Left ventricle myocardium inferior (tissue), 1 donor: ENCODE data around the gene LETM1. TPM values are rescaled to one million over a fixed set of nuclear protein-coding genes. Genes with fewer than 3 reads are reported as not detected.

ENCODE experiments used
- DNase-seq: peaks from one replicate; pipeline ENCODE4 v3.0.0-alpha.2; 2020
- H3K27ac ChIP-seq: fragments of 200-600 bp; replicated peaks from 2 replicates; pipeline ENCODE4 v1.8.0; 2021
- H3K27me3 ChIP-seq: fragments of 200-600 bp; 2 replicates; pipeline ENCODE4 v1.8.0; 2021; ENCODE audit warnings: low read depth
- H3K36me3 ChIP-seq: fragments of 200-600 bp; 2 replicates; pipeline ENCODE4 v1.8.0; 2021
- H3K4me1 ChIP-seq: fragments of 200-600 bp; 2 replicates; pipeline ENCODE4 v1.8.0; 2021
- H3K4me3 ChIP-seq: fragments of 200-600 bp; 2 replicates; pipeline ENCODE4 v1.8.0; 2021; ENCODE audit warnings: mild to moderate bottlenecking, moderate library complexity
- H3K9me3 ChIP-seq: fragments of 200-600 bp; replicated peaks from 2 replicates; pipeline ENCODE4 v1.8.0; 2021
- intact Hi-C: fragments of 100-400 bp; cut with micrococcal nuclease; formaldehyde crosslinking; loops from one replicate; pipeline ENCODE4 v1.11.0; 2022
- total RNA-seq: library from RNA; stranded (reverse); fragmentation: NEBNext Ultra II Directional; extraction: Animal tissue kit (Norgen Biotek cat#: 25700); gene quantifications from one replicate; pipeline ENCODE4 v1.2.1, GENCODE V29; 2021
- TF ChIP-seq, protein P1 (sequence below): fragments of 200-600 bp; IDR thresholded peaks from 2 replicates; pipeline ENCODE4 v1.8.0; 2021; ENCODE audit warnings: antibody characterized with exemption, mild to moderate bottlenecking, borderline replicate concordance
- donor health status: DM: no; HTN: yes; CAD: no; lungs with severe emphysema.

Gene LETM1
- total RNA-seq, 1 donor from 2014 or later: 38.8 TPM

DNA sequence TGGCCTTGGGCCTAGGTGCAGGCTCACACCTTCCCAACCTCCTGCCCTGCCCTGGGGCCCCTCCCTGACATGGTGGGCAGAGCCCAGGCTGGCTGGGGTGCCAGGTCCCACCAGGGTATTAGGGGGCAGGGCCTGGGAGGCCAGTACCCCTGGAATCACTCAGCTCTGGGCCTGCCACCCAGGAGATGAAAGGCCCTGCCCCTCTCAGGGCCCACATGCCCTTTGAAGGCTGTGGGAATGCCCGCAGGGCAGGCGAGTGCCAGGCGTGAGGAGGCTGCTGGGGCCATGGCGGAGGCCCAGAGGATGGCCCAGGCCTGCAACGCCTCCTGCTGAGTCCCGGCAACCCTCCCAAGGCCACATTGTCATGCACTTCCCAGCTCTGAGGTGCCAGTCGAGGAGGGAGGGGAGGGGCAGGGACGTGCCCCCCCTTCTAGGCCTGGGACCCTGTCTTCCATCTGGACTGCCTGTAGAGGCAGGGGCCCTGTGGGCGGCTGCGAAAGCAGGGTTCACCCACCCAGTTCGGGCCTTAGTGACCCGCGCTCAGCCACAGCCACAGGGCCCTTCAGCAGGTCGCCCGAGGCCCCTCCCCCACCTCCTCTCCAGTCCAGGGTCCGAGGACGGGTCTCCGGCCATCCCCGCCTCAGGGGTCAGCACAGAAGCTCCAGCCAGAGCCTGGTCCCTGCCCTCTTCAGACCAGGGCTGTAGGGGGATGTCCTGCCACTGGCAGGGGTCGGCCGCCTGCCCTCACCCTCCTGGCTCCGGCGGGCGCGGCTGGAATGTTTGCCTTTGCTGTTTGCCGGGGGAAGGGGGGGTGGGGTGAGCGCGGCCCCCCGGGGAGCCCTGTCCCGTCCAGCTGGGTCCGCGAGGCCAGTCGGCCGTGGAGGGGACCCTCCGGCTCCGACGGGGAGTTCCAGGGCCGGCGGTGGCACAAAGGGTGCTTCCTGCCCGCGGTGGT, 89.6 kb downstream of the LETM1 start:
- intact Hi-C loops: no loop called here
- Histone ChIP-seq H3K36me3 (no peaks in the 10 kb centered on the region), H3K9me3 (no peaks in the 10 kb centered on the region), H3K4me1 (peaks cover 25% of the 10 kb centered on the region), H3K4me3 (peak overlapping the region; percentile 66), H3K27ac (peak overlapping the region; percentile 3), H3K27me3 (peaks cover 42% of the 10 kb centered on the region)
- DNase-seq: no peak
- TF ChIP-seq, protein P1, sequence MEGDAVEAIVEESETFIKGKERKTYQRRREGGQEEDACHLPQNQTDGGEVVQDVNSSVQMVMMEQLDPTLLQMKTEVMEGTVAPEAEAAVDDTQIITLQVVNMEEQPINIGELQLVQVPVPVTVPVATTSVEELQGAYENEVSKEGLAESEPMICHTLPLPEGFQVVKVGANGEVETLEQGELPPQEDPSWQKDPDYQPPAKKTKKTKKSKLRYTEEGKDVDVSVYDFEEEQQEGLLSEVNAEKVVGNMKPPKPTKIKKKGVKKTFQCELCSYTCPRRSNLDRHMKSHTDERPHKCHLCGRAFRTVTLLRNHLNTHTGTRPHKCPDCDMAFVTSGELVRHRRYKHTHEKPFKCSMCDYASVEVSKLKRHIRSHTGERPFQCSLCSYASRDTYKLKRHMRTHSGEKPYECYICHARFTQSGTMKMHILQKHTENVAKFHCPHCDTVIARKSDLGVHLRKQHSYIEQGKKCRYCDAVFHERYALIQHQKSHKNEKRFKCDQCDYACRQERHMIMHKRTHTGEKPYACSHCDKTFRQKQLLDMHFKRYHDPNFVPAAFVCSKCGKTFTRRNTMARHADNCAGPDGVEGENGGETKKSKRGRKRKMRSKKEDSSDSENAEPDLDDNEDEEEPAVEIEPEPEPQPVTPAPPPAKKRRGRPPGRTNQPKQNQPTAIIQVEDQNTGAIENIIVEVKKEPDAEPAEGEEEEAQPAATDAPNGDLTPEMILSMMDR: no peak

DNA sequence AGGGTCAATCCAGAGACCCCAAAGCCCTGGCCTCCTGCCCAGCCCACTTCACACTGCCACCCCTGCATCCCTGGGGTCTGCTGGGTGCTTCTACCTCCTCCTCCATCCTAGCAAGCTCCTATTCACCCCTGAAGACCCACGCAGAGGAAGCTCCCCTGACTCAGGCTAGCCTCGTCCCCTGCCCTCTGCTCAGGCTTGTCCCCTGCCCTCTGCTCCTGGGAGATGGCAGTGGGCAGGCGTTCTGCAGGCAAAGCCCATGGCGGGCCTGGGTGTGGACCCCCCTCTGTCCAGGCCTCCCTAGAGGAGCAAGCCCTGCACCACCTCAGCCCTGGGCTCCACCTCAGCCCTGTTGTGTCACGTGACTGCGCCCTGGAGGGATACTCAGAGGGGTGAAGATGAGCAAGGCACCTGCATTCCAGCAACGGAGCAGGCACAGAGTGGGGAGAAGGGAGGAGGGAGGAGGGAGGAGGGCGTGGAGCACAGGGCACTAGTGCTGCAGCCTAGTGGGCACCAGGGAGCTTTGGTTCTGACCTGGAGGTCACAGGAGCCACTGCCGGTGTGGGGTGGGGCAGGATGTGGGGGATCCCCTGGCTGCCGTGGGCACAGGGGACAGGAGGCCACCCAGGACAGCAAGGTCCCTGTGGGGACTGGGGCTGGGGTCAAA, 90.4 kb downstream of the LETM1 start:
- Histone ChIP-seq H3K36me3 (no peaks in the 10 kb centered on the region), H3K27ac (no peak overlapping the region), H3K4me3 (no peak overlapping the region), H3K27me3 (peaks cover 38% of the 10 kb centered on the region), H3K9me3 (no peaks in the 10 kb centered on the region), H3K4me1 (peaks cover 30% of the 10 kb centered on the region)
- intact Hi-C loops: no loop called here
- TF ChIP-seq, protein P1: no peak
- no peak for DNase-seq

DNA sequence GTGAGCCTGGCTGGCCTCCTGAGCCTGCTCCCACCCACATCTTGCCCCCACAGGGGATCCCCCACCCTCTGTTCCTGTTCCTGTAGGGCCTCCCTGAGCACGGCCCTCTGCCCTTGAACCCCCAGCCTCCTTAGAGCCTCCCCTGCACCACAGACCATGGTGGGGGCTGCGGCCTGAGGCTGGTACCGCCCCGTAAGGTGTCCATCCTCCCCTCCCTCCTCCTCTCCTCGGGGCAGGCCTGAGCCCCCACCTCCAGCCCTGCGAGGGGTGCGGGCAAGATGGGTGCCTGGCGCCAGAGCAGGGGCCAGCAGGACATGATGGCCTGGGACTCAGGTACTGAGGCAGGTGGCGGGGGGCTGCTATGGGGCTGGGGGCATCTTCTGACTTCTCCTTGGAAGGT, 91.3 kb downstream of the LETM1 start:
- peaks cover 30% of the 10 kb centered on the region for H3K27me3 ChIP-seq
- H3K36me3 ChIP-seq: no peaks in the 10 kb centered on the region
- H3K4me3 ChIP-seq: no peak overlapping the region
- no peak for DNase-seq
- H3K9me3 ChIP-seq: no peaks in the 10 kb centered on the region
- peaks cover 36% of the 10 kb centered on the region for H3K4me1 ChIP-seq
- no peak overlapping the region for H3K27ac ChIP-seq
- TF ChIP-seq, protein P1: no peak
- intact Hi-C loops: no loop called here

DNA sequence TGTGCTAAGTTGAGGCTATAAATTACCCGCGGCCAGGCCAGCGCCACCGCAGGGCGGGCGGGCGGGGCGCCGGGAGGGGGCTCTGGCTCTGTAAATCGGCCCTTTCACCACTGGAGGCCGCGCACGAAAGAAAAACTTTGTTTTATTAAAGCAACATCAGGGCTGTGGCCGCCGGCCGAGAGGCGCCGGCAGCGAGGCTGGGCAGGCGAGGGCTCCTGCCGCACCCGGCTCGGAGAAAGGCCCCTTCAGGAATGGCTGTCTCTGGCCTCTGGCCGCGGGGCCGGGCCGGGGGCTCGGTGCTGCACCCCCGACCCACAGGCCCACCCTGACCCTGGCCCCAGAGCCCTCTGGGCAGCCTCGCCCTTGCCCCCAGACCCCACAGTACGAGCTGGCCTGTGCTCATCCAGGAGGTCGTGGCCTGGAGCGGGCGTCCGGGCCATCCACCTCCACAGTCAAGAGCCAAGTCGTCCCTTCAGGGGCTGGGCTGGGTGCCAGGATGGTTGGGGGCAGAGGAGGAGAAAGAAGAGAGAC, 92.3 kb downstream of the LETM1 start:
- Histone ChIP-seq H3K4me3 (peak overlapping the region; percentile 49), H3K4me1 (peaks cover 36% of the 10 kb centered on the region), H3K27ac (peak overlapping the region; percentile 38), H3K27me3 (peaks cover 20% of the 10 kb centered on the region), H3K36me3 (no peaks in the 10 kb centered on the region), H3K9me3 (no peaks in the 10 kb centered on the region)
- TF ChIP-seq, protein P1: peak; percentile 39
- intact Hi-C loops: no loop called here
- DNase-seq: no peak

DNA sequence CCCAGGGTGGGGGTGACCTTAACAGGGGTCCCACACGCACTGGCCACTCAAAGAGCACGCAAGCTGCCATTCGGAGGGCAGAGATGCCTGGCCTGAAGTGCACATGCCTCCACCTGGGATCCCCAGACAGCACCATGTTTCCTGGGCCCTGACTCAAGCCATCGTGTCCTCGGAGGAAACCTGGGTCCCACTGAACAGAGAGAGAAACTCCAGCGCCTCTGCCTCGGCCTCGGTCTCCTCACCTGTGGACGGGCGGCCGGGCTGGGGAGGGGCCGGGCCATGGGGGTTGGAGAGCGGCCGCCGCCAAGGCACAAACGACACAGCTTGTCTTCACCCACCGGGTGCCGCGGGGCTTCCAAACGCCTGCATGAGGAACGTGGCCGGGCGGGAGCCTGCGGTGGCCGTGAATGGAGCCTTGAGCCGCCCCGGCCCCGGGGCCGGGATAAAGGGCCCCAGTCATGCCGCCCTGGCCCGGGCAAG, 92.8 kb downstream of the LETM1 start:
- Histone ChIP-seq H3K9me3 (no peaks in the 10 kb centered on the region), H3K4me1 (peaks cover 36% of the 10 kb centered on the region), H3K27ac (no peak overlapping the region), H3K27me3 (peaks cover 15% of the 10 kb centered on the region), H3K36me3 (no peaks in the 10 kb centered on the region), H3K4me3 (peak overlapping the region; percentile 49)
- intact Hi-C loops: no loop called here
- DNase-seq: no peak
- TF ChIP-seq, protein P1: no peak
